Measurements from ENCODE around the gene PHKG1.

- TF ChIP-seq CTCF (IDR thresholded peaks at IDR 0.05) (no peak), POLR2AphosphoS5 (IDR thresholded peaks at IDR 0.05) (no peak), POLR2A (IDR thresholded peaks at IDR 0.05) (no peak)
Observed at GRCh38 chr7:56048245-56048644, 44.5 kb downstream of the PHKG1 start.
